Liver (tissue), 9 donors: ENCODE data around the gene AFAP1. TPM values are rescaled to one million over a fixed set of nuclear protein-coding genes. Genes with fewer than 3 reads are reported as not detected.

Experiments used
- DNase-seq: peaks from one replicate; pipeline ENCODE4 v3.0.0-alpha.2; 2017; ENCODE audit warnings: low spot score
- H3K27ac ChIP-seq, 2 donors: one replicate each; pipeline ENCODE4 v1.7.0; 2013; ENCODE audit warnings: inconsistent platforms in 2 of 2, low read length in 2 of 2, control low read depth in 1 of 2, low read depth in 1 of 2, mild to moderate bottlenecking in 1 of 2
- H3K27me3 ChIP-seq, 4 donors: one replicate each; pipeline versions ENCODE4 v1.6.1 to v1.7.0; 2013; ENCODE audit warnings: low read length in 3 of 4, inconsistent platforms in 1 of 4, mild to moderate bottlenecking in 1 of 4, moderate library complexity in 1 of 4; ENCODE audit not compliant: control insufficient read depth in 4 of 4, insufficient read depth in 4 of 4
- H3K36me3 ChIP-seq, 4 donors: one replicate each; pipeline versions ENCODE4 v1.6.1 to v1.7.0; 2013; ENCODE audit warnings: low read length in 3 of 4, mild to moderate bottlenecking in 3 of 4, low read depth in 1 of 4, moderate library complexity in 1 of 4; ENCODE audit not compliant: control insufficient read depth in 4 of 4, insufficient read depth in 3 of 4
- H3K4me1 ChIP-seq, 4 donors: one replicate each; pipeline versions ENCODE4 v1.6.1 to v1.7.0; 2013; ENCODE audit warnings: low read length in 3 of 4, mild to moderate bottlenecking in 3 of 4, moderate library complexity in 1 of 4; ENCODE audit not compliant: control insufficient read depth in 4 of 4, insufficient read depth in 4 of 4
- H3K4me3 ChIP-seq, 3 donors: one replicate each; pipeline versions ENCODE4 v1.6.1 to v1.7.0; 2013; ENCODE audit warnings: low read length in 3 of 3, control low read depth in 1 of 3, low read depth in 1 of 3, mild to moderate bottlenecking in 1 of 3
- H3K9ac ChIP-seq, 2 donors: one replicate each; pipeline ENCODE4 v1.7.0; 2013; ENCODE audit warnings: low read length in 2 of 2, mild to moderate bottlenecking in 2 of 2, moderate library complexity in 2 of 2, control low read depth in 1 of 2, low read depth in 1 of 2
- H3K9me3 ChIP-seq, 4 donors: one replicate each; pipeline versions ENCODE4 v1.6.1 to v1.7.0; 2013; ENCODE audit warnings: low read length in 3 of 4; ENCODE audit not compliant: control insufficient read depth in 4 of 4
- CTCF ChIP-seq: fragments of 150-350 bp; IDR thresholded peaks from 2 replicates; pipeline ENCODE4 v1.5.1; 2017; ENCODE audit warnings: improper control_type of control experiment, low read depth, low read length; ENCODE audit not compliant: missing input control
- EGR1 ChIP-seq, 2 donors: IDR thresholded peaks; 2 replicates each; pipeline ENCODE4 v1.6.1; 2016 to 2018; ENCODE audit warnings: antibody characterized with exemption in 2 of 2, low read depth in 2 of 2
- FOXA1 ChIP-seq: IDR thresholded peaks from 2 replicates; pipeline ENCODE4 v1.6.1; 2016; ENCODE audit warnings: antibody characterized with exemption
- FOXA2 ChIP-seq: IDR thresholded peaks from 2 replicates; pipeline ENCODE4 v1.6.1; 2016; ENCODE audit warnings: antibody characterized with exemption
- GABPA ChIP-seq, 2 donors: IDR thresholded peaks in 1 of 2; conservative IDR thresholded peaks in 1 of 2; 2 replicates each; pipeline ENCODE4 v1.6.1; 2016; ENCODE audit warnings: antibody characterized with exemption in 2 of 2, mild to moderate bottlenecking in 1 of 2, moderate library complexity in 1 of 2
- HNF4G ChIP-seq: IDR thresholded peaks from 2 replicates; pipeline ENCODE4 v1.6.1; 2016; ENCODE audit warnings: antibody characterized with exemption
- JUND ChIP-seq, 2 donors: IDR thresholded peaks; 2 replicates each; pipeline ENCODE4 v1.6.1; 2016; ENCODE audit warnings: antibody characterized with exemption in 2 of 2
- NR2F2 ChIP-seq: IDR thresholded peaks from 2 replicates; pipeline ENCODE4 v1.6.1; 2016; ENCODE audit warnings: antibody characterized with exemption
- REST ChIP-seq: IDR thresholded peaks from 2 replicates; pipeline ENCODE4 v1.6.1; 2016; ENCODE audit warnings: antibody characterized with exemption, mild to moderate bottlenecking
- RXRA ChIP-seq, 2 donors: IDR thresholded peaks; 2 replicates each; pipeline ENCODE4 v1.6.1; 2017 to 2018; ENCODE audit warnings: antibody characterized with exemption in 2 of 2, mild to moderate bottlenecking in 1 of 2
- WGBS: extraction: QIAGEN DNeasy Blood & Tissue Kit; methylation state at CpG from one replicate; pipeline ENCODE4 v1.1.7; 2013; 5-methylcytosine and 5-hydroxymethylcytosine counted together
- polyA plus RNA-seq, 2 donors: library from polyadenylated mRNA; stranded (reverse) in 1 of 2; unstranded in 1 of 2; fragments of 200-250 nt in 1 of 2; fragments of >200 nt in 1 of 2; fragmentation: Nextera tagmentation in 1 of 2; extraction: Ambion mirVana in 1 of 2; gene quantifications; one replicate each; pipeline versions ENCODE4 v1.2.1 to v1.2.3, GENCODE V29; 2013 to 2015
- total RNA-seq, 2 donors: library from RNA; depleted of rRNA; stranded (reverse); fragments of >200 nt; gene quantifications; one replicate each; pipeline ENCODE4 v1.2.3, GENCODE V29; 2014
- TF ChIP-seq, protein P1 (sequence below): IDR thresholded peaks from 2 replicates; pipeline ENCODE4 v1.6.1; 2016; ENCODE audit warnings: antibody characterized with exemption
- TF ChIP-seq, protein P2 (sequence below): IDR thresholded peaks from 2 replicates; pipeline ENCODE4 v1.6.1; 2016; ENCODE audit warnings: antibody characterized with exemption
- donor health status: healthy.
- donor health status: healthy.
- donor health status: healthy.
- donor health status: healthy.
- donor health status: healthy.

The AFAP1 gene
- total and polyA plus RNA-seq, 4 donors, result 0.40 to 3.2 (median 1.6) TPM

GRCh38 chr4:7737752-7738457 lies 201.8 kb downstream of the AFAP1 start:
- Histone ChIP-seq H3K4me3 (no peak overlapping the region), H3K36me3 (no peaks in the 10 kb centered on the region), H3K9ac (no peak overlapping the region), H3K27ac (no peak overlapping the region), H3K27me3 (no peaks in the 10 kb centered on the region), H3K9me3 (peaks cover 0 to 4% (median 1%) of the 10 kb centered on the region in 4 donors), H3K4me1 (no peaks in the 10 kb centered on the region)
- 96% methylated on average over 19 of the region's 19 CpGs for WGBS
- TF ChIP-seq EGR1 (IDR thresholded peaks at IDR 0.05; ENCODE audit: low read depth in 2 of 2) (no peak), FOXA2 (no peak), NR2F2 (no peak), FOXA1 (no peak), CTCF (no peak)
- TF ChIP-seq, protein P1, sequence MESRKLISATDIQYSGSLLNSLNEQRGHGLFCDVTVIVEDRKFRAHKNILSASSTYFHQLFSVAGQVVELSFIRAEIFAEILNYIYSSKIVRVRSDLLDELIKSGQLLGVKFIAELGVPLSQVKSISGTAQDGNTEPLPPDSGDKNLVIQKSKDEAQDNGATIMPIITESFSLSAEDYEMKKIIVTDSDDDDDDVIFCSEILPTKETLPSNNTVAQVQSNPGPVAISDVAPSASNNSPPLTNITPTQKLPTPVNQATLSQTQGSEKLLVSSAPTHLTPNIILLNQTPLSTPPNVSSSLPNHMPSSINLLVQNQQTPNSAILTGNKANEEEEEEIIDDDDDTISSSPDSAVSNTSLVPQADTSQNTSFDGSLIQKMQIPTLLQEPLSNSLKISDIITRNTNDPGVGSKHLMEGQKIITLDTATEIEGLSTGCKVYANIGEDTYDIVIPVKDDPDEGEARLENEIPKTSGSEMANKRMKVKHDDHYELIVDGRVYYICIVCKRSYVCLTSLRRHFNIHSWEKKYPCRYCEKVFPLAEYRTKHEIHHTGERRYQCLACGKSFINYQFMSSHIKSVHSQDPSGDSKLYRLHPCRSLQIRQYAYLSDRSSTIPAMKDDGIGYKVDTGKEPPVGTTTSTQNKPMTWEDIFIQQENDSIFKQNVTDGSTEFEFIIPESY, result no peak
- DNase-seq, result no peak

DNA sequence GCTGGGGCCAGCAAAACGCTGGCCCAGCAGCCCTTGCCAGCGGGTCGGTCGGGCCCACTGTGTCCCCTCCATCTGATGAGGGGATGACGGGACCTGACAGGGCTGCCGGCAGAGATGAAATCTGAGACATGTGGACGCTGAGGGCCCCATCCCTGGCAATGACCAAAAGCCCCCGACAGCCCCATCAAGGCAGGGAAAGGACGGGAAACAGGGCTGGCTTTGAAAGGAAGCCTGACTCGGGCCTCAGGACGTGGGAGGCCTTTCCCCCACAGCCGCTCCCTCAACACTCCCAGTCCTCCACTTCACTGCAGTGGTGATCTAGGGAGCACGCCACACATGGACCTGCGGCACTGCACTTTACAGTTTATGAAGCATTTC lies 202.4 kb downstream of the AFAP1 start:
- Histone ChIP-seq H3K36me3 (no peaks in the 10 kb centered on the region), H3K27me3 (no peaks in the 10 kb centered on the region), H3K9ac (no peak overlapping the region), H3K4me1 (no peaks in the 10 kb centered on the region), H3K4me3 (no peak overlapping the region), H3K27ac (no peak overlapping the region), H3K9me3 (peaks cover 0 to 4% (median 1%) of the 10 kb centered on the region in 4 donors)
- DNase-seq, result no peak
- TF ChIP-seq REST, result no peak
- no peak for TF ChIP-seq FOXA1
- TF ChIP-seq CTCF, result no peak
- TF ChIP-seq, protein P2, sequence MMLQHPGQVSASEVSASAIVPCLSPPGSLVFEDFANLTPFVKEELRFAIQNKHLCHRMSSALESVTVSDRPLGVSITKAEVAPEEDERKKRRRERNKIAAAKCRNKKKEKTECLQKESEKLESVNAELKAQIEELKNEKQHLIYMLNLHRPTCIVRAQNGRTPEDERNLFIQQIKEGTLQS, result no peak
- TF ChIP-seq HNF4G, result no peak
- no peak for TF ChIP-seq JUND (IDR thresholded peaks at IDR 0.05)
- no peak for TF ChIP-seq GABPA (IDR thresholded peaks at IDR 0.05 in 1 of 2, conservative IDR thresholded peaks at IDR 0.05 in 1 of 2)
- no peak for TF ChIP-seq RXRA (IDR thresholded peaks at IDR 0.05)
- WGBS, result 92% methylated on average over 14 of the region's 14 CpGs
